DMS 273 (cell line): ENCODE measurements around the gene DIABLO.

Source experiments
- DNase-seq: peaks from one replicate; lab custom pipeline; 2025; ENCODE audit not compliant: unreplicated experiment; lab: John Stamatoyannopoulos, UW

DIABLO gene

DNA sequence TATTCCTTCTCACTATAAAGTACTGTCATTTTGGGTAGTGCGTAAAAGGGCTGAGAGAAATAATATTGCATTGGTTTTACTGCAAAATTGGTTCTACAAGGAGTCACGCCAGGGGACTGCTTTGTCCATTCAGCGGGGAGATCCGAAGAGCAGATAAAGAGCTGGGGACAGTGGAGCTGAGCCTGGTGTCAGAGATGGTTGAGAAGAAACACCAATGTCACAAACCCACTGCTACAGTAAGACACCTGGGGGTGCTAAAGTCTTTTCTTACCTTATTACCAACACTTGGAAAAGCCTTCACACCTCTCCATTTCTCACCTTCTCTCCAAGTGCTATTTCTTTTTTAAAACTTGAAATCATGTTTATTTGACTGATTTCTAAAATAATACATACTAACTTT is 66.0 kb downstream of the DIABLO start:
- DNase-seq: no peak

GRCh38 chr12:122158700-122159285 is 67.1 kb downstream of the DIABLO start:
- DNase-seq: no peak
